ENCODE measurements around the gene ZNF844.
"Not testable (repeated sequence)": the region's sequence is repeated elsewhere in the genome, so short reads cannot be mapped to it uniquely, and the experiment has no call there.

ZNF844 gene

DNA sequence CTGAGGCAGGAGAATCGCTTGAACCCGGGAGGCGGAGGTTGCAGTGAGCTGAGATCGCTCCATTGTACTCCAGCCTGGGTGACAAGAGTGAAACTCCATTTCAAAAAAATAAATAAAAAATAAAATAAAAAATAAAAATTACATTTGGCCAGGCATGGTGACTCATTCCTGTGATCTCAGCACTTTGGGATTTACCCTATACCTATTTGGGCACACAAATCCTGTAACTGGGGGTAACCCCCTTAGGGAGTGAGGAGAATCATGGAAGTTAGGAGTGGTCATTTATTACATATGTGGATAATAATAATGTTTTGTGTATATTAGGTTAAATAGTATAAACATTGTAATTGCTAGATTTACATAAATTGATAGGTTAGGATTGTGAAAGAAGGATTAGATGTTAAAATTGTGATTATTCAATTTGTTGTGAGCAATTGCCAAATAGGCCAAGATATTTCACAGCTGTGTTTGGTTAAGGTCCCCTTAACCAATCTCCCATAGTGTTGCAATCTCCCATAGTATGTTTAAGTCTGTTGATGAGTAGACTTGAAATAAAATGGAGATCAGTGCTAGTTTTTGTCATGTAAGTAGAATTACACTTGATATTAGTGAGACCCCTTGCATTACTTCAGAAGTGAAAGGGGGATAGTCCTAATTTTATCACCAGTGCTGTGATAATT, 30.7 kb downstream of the ZNF844 start:
- no peaks in the 10 kb centered on the region; the same call in 1 of the 2 replicates for H3K9me3 ChIP-seq
- DNase-seq = no peak
- no peak overlapping the region for H3K4me3 ChIP-seq (ENCODE audit: low read depth, low read length)
- TF ChIP-seq, protein P1, sequence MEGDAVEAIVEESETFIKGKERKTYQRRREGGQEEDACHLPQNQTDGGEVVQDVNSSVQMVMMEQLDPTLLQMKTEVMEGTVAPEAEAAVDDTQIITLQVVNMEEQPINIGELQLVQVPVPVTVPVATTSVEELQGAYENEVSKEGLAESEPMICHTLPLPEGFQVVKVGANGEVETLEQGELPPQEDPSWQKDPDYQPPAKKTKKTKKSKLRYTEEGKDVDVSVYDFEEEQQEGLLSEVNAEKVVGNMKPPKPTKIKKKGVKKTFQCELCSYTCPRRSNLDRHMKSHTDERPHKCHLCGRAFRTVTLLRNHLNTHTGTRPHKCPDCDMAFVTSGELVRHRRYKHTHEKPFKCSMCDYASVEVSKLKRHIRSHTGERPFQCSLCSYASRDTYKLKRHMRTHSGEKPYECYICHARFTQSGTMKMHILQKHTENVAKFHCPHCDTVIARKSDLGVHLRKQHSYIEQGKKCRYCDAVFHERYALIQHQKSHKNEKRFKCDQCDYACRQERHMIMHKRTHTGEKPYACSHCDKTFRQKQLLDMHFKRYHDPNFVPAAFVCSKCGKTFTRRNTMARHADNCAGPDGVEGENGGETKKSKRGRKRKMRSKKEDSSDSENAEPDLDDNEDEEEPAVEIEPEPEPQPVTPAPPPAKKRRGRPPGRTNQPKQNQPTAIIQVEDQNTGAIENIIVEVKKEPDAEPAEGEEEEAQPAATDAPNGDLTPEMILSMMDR (IDR thresholded peaks at IDR 0.05; ENCODE audit: low read depth, low read length) = no peak
- H3K36me3 ChIP-seq = peaks cover 4% of the 10 kb centered on the region; the same call in 1 of the 2 replicates
- no peaks in the 10 kb centered on the region for H3K4me1 ChIP-seq
- no peaks in the 10 kb centered on the region for H3K27me3 ChIP-seq

DNA sequence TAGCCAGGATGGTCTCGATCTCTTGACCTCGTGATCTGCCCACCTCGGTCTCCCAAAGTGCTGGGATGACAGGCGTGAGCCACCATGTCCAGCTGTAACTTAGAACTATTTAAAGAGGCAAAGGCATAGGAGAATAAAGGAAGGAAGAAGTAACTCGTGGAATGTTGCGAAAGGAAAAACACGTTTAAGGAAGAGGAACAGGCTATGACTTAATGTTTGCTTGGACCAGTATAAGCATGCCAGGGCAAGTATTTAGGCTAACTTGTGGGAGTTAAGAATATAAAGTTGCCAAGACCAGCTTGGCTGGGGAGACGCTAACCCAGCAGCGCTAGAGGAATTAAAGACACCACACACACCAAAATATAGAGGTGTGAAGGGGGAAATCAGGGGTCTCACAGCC, 33.5 kb downstream of the ZNF844 start:
- Histone ChIP-seq H3K36me3 (peaks cover 4% of the 10 kb centered on the region; the same call in 1 of the 2 replicates), H3K4me1 (no peaks in the 10 kb centered on the region), H3K9me3 (no peaks in the 10 kb centered on the region), H3K27me3 (no peaks in the 10 kb centered on the region), H3K4me3 (ENCODE audit: low read depth, low read length) (no peak overlapping the region)
- TF ChIP-seq, protein P1 (IDR thresholded peaks at IDR 0.05; ENCODE audit: low read depth, low read length) = no peak
- no peak for DNase-seq

DNA sequence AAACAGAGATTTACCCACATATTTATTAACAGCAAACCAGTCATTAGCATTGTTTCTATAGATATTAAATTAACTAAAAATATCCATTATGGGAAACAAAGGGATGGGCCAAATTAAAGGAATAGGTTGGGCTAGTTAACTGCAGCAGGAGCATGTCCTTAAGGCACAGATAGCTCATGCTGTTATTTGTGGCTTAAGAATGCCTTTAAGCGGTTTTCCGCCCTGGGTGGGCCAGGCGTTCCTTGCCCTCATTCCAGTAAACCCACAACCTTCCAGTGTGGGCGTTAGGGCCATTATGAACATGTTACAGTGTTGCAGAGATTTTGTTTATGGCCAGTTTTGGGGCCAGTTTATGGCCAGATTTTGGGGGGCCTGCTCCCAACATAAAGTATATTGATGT, 39.4 kb downstream of the ZNF844 start:
- not testable (repeated sequence) for DNase-seq

DNA sequence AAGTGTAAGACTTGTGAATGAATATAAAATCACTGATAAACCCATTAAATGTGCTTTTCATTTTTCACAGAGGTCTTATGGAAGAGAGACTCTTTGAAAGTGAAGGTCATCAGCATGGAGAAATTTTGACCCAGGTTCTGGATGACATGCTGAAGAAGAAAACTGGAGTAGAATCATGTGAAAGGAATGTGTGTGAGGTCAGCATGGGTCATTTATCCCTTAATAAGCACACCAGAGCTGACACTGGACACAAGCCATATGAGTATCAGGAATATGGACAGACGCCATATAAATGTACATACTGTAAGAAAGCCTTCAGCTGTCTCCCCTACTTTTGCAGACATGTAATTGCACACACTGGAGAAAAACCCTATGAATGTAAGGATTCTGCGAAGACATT, 46.6 kb downstream of the ZNF844 start:
- no peak overlapping the region for H3K4me3 ChIP-seq (ENCODE audit: low read depth, low read length)
- H3K4me1 ChIP-seq = no peaks in the 10 kb centered on the region
- H3K9me3 ChIP-seq = no peaks in the 10 kb centered on the region
- no peak for DNase-seq
- H3K27me3 ChIP-seq = no peaks in the 10 kb centered on the region
- H3K36me3 ChIP-seq = no peaks in the 10 kb centered on the region
- TF ChIP-seq, protein P1 (IDR thresholded peaks at IDR 0.05; ENCODE audit: low read depth, low read length) = no peak

More for the DNA sequence above, 39.4 kb downstream of the ZNF844 start:
- not testable (repeated sequence) for H3K36me3 ChIP-seq; H3K4me3 ChIP-seq (ENCODE audit: low read depth, low read length); H3K4me1 ChIP-seq; H3K27me3 ChIP-seq; H3K9me3 ChIP-seq

DNA sequence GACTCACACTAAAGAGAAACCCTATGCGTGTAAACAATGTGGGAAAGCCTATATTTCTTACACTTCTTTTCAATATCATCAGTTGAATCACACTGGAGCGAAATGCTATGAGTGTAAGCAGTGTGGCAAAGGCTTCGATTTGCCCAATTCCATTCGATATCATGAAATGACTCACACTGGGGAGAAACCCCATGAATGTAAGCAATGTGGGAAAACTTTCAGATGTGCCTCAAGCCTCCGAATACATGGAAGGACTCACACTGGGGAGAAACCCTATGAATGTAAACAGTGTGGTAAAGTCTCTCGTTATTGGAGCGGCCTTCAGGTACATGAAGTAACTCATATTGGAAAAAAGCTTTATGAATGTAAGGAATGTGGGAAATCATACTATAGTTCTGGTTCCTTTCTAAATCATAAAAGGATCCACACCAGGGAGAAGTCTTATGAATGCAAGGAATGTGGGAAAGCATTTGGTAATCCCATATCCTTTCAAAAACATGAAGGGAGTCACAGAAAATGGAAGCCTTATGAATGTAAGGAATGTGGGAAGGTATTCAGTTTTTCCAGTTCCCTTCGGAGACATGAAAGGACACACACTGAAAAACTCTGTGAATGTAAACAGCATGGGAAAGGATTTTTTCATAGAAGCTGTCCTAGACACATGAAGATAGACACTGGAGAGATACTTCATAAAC, 47.6 kb downstream of the ZNF844 start:
- no peak overlapping the region for H3K4me3 ChIP-seq (ENCODE audit: low read depth, low read length)
- no peaks in the 10 kb centered on the region for H3K36me3 ChIP-seq
- H3K9me3 ChIP-seq = no peaks in the 10 kb centered on the region

DNA sequence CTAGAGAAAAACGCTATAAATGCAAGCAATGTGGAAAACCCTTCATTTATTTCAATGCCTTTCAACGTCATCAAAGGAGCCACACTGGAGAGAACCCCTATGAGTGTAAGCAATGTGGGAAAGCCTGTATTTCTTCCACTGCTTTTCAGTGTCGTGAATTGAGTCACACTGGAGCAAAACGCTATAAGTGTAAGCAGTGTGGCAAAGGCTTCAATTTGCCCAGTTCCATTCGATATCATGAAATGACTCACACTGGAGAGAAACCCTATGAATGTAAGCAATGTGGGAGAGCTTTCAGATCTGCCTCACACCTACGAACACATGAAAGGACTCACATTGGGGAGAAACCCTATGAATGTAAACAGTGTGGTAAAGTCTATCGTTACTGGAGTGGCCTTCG, 48.2 kb downstream of the ZNF844 start:
- no peaks in the 10 kb centered on the region for H3K9me3 ChIP-seq
- no peak overlapping the region for H3K4me3 ChIP-seq (ENCODE audit: low read depth, low read length)
- H3K36me3 ChIP-seq = no peaks in the 10 kb centered on the region
- DNase-seq = no peak
- TF ChIP-seq, protein P1 (IDR thresholded peaks at IDR 0.05; ENCODE audit: low read depth, low read length) = no peak
- H3K4me1 ChIP-seq = no peaks in the 10 kb centered on the region
- no peaks in the 10 kb centered on the region for H3K27me3 ChIP-seq

More for the DNA sequence above, 47.6 kb downstream of the ZNF844 start:
- Histone ChIP-seq H3K27me3 (no peaks in the 10 kb centered on the region), H3K4me1 (no peaks in the 10 kb centered on the region)
- TF ChIP-seq, protein P1 (IDR thresholded peaks at IDR 0.05; ENCODE audit: low read depth, low read length) = no peak
- DNase-seq = no peak
